K562 (cell line): Measurements from ENCODE around the gene MADD. TPM values are rescaled to one million over a fixed set of nuclear protein-coding genes. Genes with fewer than 3 reads are reported as not detected.

Source experiments
- MCM5 ChIP-seq: fragments of 450-650 bp; IDR thresholded peaks from 2 replicates; pipeline ENCODE4 v1.6.1; 2016; ENCODE audit warnings: low read depth
- NFE2 ChIP-seq: IDR thresholded peaks from 2 replicates; pipeline ENCODE4 v1.6.1; 2014; ENCODE audit warnings: antibody characterized with exemption, low read depth
- RAD51 ChIP-seq: fragments of 450-650 bp; IDR thresholded peaks from 2 replicates; pipeline ENCODE4 v1.7.1; 2016; ENCODE audit warnings: low read depth, mild to moderate bottlenecking, borderline replicate concordance
- TCF3 ChIP-seq: sonication (generic); formaldehyde crosslinking; IDR thresholded peaks from 2 replicates; pipeline ENCODE4 v1.4.0; 2020; ENCODE audit warnings: mild to moderate bottlenecking, missing genetic modification reagents
- ZNF184 ChIP-seq: sonication (generic); formaldehyde crosslinking; IDR thresholded peaks from 2 replicates; pipeline ENCODE4 v1.5.0; 2020; ENCODE audit warnings: missing genetic modification reagents
- polyA plus RNA-seq, 8 experiments: library from polyadenylated mRNA; depleted of rRNA in 4 of 8; stranded (reverse) in 5 of 8; unstranded in 3 of 8; fragments of >200 nt; fragmentation: Nextera tagmentation in 2 of 8; fragmentation: Illumina TruSeq in 1 of 8; extraction: Ambion mirVana in 2 of 8; extraction: Trizol in 1 of 8; gene quantifications; 2 replicates each; pipeline versions ENCODE4 v1.2.1 to v1.2.3, GENCODE V29; 2011 to 2014; ENCODE audit warnings: inconsistent platforms in 1 of 8, missing spikeins in 1 of 8
- total RNA-seq, 7 experiments: library from RNA; depleted of rRNA in 6 of 7; stranded (reverse); fragments of >200 nt in 6 of 7; fragmentation: Illumina TruSeq in 2 of 7; extraction: Trizol in 2 of 7; gene quantifications; 2 replicates each; pipeline versions ENCODE4 v1.2.1 to v1.2.3, GENCODE V29; 2011 to 2021; ENCODE audit warnings: low replicate concordance in 1 of 7
- TF ChIP-seq, protein P1 (sequence below), 2 experiments: fragments of 450-650 bp; IDR thresholded peaks; 2 replicates each; pipeline ENCODE4 v1.6.1; 2018; ENCODE audit warnings: mild to moderate bottlenecking in 2 of 2, low read depth in 1 of 2; ENCODE audit not compliant: partially characterized antibody in 2 of 2
- TF ChIP-seq, protein P2 (sequence below): fragments of 450-650 bp; IDR thresholded peaks from 2 replicates; pipeline ENCODE4 v1.6.1; 2018; ENCODE audit not compliant: partially characterized antibody

Gene MADD
- total and polyA plus RNA-seq, 9 of the 15 experiments (the other 6 are each of a cell fraction or from before 2014, with no cell fraction given) = 0.68 to 57.6 (median 33.6) TPM

DNA sequence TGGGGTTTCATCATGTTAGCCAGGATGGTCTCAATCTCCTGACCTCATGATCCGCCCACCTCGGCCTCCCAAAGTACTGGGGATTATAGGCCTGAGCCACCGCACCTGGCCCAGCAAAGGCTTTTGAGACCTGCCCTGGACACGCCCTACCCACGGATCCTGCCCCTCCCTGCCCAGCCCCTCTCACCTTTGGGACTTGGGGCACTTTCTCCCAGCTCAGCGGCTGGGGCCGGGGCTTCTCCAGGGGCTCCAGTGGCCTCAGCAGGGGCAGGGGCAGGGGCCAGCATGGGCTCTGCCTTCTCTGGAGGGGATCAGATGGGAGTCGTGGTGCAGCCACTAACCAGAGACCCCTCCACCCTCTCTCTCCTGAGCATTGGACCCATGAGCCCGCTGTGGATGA, 80.4 kb downstream of the MADD start (continued):
- TF ChIP-seq, protein P1, sequence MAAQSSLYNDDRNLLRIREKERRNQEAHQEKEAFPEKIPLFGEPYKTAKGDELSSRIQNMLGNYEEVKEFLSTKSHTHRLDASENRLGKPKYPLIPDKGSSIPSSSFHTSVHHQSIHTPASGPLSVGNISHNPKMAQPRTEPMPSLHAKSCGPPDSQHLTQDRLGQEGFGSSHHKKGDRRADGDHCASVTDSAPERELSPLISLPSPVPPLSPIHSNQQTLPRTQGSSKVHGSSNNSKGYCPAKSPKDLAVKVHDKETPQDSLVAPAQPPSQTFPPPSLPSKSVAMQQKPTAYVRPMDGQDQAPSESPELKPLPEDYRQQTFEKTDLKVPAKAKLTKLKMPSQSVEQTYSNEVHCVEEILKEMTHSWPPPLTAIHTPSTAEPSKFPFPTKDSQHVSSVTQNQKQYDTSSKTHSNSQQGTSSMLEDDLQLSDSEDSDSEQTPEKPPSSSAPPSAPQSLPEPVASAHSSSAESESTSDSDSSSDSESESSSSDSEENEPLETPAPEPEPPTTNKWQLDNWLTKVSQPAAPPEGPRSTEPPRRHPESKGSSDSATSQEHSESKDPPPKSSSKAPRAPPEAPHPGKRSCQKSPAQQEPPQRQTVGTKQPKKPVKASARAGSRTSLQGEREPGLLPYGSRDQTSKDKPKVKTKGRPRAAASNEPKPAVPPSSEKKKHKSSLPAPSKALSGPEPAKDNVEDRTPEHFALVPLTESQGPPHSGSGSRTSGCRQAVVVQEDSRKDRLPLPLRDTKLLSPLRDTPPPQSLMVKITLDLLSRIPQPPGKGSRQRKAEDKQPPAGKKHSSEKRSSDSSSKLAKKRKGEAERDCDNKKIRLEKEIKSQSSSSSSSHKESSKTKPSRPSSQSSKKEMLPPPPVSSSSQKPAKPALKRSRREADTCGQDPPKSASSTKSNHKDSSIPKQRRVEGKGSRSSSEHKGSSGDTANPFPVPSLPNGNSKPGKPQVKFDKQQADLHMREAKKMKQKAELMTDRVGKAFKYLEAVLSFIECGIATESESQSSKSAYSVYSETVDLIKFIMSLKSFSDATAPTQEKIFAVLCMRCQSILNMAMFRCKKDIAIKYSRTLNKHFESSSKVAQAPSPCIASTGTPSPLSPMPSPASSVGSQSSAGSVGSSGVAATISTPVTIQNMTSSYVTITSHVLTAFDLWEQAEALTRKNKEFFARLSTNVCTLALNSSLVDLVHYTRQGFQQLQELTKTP (IDR thresholded peaks at IDR 0.05; ENCODE audit: low read depth in 1 of 2, partially characterized antibody in 2 of 2) = no peak
- TF ChIP-seq MCM5 (no peak), NFE2 (no peak), RAD51 (no peak), TCF3 (CRISPR knock-in tag) (no peak), ZNF184 (CRISPR knock-in tag) (no peak)
- TF ChIP-seq, protein P2, sequence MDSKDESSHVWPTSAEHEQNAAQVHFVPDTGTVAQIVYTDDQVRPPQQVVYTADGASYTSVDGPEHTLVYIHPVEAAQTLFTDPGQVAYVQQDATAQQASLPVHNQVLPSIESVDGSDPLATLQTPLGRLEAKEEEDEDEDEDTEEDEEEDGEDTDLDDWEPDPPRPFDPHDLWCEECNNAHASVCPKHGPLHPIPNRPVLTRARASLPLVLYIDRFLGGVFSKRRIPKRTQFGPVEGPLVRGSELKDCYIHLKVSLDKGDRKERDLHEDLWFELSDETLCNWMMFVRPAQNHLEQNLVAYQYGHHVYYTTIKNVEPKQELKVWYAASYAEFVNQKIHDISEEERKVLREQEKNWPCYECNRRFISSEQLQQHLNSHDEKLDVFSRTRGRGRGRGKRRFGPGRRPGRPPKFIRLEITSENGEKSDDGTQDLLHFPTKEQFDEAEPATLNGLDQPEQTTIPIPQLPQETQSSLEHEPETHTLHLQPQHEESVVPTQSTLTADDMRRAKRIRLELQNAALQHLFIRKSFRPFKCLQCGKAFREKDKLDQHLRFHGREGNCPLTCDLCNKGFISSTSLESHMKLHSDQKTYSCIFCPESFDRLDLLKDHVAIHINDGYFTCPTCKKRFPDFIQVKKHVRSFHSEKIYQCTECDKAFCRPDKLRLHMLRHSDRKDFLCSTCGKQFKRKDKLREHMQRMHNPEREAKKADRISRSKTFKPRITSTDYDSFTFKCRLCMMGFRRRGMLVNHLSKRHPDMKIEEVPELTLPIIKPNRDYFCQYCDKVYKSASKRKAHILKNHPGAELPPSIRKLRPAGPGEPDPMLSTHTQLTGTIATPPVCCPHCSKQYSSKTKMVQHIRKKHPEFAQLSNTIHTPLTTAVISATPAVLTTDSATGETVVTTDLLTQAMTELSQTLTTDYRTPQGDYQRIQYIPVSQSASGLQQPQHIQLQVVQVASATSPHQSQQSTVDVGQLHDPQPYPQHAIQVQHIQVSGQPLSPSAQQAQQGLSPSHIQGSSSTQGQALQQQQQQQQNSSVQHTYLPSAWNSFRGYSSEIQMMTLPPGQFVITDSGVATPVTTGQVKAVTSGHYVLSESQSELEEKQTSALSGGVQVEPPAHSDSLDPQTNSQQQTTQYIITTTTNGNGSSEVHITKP = no peak
